Measurements from ENCODE around the gene NAA15.
A peak's percentile ranks its signal among the peaks of the same experiment; 100 is the strongest.
"Not testable (repeated sequence)": the region's sequence is repeated elsewhere in the genome, so short reads cannot be mapped to it uniquely, and the experiment has no call there.

The NAA15 gene

DNA sequence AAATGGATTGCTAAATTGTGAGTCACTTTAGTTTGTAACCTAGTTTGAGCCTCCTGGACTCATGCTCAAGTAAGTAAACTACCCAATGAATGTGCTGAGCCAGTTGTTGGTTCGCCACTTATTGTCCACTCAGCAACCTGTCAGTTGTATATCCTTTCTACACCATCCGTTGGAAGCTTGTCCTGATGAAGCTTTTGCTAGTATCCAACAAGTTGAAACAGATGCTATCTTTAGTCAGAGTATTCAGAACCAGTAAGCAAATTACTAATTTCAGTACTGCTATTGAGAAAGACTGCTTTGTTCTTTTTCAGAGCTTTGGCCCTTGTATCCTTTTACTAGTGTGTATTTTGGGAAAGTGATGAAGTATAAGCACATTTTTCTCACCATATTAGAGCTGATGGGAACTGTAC lies 4.3 kb upstream of the NAA15 start:
- no peak for DNase-seq

DNA sequence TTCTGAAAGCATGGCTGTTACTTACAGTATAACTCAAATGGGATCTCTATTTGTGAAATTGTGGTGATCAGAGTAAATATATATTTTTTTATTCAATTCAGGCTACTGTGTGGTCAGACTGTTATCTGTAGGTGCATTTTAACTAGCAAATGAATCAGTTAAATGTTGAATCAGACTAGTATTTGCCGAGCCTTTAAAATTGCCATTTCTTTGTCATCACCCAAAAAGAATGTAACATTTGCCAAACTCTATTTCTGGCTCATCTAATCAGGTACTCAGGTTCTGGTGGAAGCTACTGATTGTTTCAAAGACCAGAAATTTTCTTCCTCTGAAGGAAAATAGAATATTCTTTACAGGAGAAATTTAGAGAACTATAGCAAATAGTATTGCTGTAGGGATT lies 1.8 kb upstream of the NAA15 start:
- DNase-seq = no peak

DNA sequence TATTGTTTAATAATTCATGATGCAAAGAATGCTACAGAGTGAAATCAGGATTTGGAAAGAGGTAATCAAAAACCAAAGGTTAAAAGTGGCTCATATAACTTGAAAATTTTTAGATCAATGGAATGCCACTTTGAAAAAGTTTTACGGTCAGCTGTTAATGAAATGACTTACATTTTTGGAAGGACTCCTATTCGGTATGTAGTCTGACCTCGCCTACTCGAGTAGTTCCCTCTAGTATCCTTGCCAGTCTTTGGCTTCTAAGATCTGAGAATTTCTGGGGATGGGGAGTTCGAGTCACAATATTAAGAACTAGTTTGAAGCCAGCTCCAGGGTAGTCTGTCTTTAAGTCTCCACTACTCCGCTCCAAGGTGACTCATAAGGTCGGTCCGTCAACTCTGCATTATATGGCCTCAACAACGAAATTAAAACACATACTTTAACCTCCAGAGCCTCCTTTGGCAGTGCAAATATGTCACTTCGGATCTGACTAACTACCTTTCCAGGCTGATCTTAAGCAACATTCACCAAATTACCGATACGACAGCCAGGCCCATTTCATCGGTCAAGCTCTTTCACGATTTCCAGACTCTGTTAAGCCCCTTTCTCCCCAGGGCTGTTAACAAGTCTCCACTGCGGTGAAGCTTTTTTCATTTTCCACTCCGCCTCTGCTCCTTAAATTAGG lies 733 bp upstream of the NAA15 start:
- DNase-seq = peak; percentile 43

DNA sequence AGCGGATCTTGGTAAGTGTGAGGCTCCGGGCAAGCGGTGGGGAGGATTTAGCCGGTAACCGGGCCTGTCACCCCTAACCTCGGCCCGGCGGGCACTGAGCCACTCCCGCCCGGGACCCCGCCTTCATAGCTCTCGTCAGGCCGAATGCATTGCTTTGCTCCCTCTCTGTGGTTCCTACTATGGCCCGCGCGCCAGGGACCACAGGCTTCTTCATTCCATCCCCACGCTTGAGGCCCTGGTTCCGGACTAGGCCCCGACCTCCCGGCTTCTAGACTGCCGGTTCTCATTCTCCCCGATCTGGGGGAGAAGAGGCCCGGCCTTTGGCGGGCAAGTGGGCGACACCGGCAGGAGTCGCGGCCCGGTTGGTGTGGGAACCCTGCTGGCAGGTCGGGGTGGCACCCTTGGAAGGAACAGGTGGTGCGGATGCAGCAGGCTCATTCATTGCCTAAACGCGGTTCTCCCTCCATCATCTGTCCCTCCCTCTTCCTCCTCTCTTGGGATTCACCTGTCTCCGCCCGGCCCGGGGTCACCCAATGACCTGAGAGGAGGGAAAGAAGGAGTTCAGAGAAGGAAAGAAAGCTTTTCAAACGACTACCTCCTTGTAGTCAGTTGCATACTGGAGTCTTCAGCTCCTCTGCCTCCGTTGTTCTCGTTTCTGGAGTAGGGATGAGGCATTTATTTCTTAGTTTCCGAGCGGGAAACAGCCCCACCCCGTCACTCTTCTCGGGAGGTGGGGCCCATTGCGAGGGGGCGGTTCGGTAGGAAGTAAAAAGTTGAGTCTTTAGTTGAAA lies 711 bp downstream of the NAA15 start, which contains the start of gene NDUFC1:
NDUFC1 (minus strand) TSS at position 657 of the 791 bp plus-strand sequence. CDS start 6,679 bp downstream, outside the sequence.
- DNase-seq = peak; percentile 36

DNA sequence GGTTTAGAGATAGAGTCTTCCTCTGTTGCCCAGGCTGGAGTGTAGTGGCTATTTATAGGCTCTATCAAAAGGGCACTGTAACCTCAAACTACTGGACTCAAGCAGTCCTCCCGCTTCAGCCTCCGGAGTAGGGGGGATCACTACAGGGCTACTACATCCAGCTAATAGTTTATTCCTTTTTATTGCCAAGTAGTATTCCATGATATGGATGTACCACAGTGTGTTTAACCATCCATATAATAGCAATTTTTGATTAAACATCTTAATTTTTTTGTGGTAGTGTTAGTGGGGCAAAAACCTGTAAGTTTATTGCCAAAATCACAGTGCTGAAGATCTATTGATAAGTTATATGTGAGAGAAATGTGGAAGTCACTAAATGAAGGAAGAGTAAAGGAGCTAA lies 3.6 kb downstream of the NAA15 start:
- DNase-seq = no peak

DNA sequence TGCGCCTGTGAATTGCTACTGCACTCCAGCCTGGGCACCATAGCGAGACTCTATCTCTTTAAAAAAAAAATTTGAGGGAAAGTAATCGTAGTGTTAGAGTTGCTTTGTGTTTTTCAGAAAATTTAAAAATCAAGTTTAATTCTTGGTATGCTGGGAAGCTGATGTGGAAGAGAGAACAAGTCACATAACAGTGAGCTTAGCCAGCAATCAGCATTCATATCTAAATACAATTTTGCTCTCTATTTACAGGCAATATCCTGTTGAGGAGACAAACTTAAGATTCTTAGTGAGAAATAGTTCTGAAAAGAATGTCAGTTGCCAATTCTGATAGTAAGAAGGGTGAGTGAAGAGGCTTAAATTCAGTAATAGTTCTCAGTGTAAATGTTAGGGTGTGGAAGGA lies 10.6 kb downstream of the NAA15 start:
- no peak for DNase-seq

DNA sequence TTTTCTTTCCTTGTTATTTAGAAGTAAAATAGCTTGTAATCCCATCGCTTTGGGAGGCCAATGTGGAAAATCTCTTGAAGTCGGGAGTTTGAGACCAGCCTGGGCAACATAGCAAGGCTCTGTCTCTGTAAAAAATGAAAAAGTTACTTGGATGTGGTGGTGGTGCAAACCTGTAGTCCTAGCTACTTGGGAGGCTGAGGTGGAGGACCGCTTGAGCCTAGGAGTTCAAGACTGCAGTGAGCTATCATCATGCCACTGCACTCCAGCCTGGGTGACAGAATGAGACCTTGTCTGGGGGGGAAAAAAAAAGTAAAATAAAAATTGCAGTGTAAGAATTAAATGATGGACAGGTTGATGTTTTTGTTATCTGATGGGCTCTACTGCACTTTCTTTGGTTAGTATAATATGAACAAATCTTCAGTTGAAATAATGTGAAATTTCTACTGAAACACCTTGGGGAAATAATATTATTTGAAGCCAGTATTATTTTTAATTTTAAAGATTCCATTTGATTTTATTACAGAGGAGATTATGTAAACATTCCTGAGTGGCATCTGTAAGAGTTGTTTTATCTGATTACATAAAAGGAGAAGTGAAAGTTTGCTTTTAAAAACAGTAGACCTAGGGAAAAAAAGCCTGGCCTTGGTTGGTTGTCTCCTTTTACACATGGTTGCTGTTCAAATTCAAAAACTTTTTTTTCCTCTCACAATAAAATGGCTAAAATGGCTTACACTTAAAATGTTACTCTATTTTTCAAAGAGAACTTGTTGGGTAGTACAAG lies 11.4 kb downstream of the NAA15 start:
- no peak for DNase-seq

DNA sequence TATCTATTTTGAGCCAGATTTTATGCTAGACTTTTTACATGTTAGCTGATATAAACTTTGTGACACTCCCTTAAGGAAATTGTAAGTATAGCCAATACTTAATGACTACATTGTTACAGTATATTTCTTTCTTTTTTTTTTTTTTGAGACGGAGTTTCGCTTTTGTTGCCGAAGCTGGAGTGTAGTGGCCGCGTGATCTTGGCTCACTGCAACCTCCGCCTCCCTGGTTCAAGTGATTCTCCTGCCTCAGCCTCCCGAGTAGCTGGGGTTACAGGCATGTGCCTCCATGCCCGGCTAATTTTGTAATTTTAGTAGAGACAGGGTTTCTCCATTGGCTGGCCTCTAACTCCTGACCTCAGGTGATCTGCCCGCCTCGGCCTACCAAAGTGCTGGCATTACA lies 12.1 kb downstream of the NAA15 start:
- DNase-seq = not testable (repeated sequence)

DNA sequence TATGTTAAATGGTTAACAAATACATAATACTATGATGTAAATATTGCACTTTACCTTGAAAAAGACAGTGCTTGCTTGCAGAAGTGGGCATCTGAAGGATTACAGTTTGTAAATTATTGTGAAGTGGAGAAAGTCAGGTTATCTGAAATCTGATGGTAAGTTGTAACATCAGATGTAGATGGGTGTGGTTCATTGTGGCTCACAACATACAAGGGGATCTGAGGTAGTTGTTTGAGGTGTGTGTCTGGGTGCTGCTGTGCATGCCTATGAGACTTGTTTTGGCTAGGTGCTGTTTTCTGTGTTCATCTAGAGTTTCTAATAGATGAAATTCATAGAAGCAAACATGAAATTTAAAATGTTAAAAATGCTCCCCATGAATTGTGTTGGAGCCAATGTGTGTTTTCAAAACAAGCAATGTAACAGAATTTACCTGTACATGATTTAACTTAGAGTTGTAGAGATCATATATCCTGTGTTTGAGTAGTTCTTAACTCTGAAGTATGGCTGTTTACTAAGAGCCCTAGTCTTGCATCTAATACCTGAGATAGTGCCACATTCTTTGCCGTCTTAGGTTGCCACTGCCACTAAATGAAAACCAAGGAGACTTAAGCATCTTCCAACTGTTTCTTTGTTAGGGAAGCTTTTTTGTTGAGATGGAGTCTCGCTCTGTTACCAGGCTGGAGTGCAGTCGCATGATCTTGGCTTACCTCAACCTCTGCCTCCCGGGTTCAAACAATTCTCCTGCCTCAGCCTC lies 12.9 kb downstream of the NAA15 start:
- DNase-seq = no peak

DNA sequence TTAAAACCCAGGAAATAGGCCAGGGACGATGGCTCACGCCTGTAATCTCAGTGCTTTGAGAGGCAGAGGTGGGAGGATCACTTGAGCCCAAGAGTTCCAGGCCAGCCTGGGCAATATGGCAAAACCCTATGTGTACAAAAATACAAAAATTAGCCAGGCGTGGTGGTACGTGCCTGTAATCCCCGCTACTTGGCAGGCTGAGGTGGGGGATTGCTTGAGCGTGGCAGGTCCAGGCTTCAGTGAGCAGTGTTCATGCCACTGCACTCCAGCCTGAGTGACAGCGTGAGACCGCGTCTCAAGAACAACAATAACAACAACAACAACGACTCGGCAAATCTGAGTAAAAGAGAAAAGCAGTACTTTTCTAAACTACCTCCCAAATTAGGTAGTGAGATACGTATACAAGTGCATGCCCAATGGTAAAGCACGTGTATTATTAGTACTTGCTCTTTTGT lies 13.9 kb downstream of the NAA15 start:
- no peak for DNase-seq

DNA sequence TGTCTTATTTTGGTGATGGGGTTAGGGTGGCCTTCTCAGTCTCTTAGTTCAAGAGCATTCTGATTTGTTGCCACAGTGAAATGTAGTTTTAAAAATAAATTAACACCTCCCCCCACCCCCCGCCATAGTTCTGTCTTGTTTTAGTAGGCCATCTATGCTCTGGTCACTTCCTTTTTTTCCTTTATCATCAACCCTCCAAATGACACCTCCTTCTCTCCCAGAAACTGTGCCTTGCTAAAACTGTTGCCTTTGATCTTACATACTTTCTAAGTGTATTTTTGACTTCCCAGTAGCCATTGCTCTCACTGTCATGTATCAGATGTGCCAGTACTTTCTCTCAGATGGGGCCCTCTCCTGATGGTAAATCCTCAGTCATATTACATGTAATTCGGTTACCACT lies 15.4 kb downstream of the NAA15 start:
- no peak for DNase-seq

DNA sequence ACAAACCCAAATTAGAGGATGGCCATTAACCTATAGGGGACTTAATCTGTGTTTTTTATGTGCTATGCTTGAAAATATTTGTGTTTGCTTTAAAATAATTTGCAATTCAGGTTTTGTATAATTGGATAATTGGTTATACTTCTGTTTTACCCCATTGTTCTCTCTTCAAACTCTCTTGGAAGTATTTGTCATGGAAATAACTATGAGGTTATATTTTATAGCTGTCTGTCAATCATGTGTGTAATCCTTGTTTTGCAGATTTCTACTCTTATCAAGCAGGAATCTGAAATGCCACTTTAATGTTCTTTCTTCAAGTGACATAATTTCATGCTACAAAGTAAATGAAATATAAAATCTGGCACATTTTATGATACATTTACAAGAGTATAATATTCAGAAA lies 16.3 kb downstream of the NAA15 start:
- no peak for DNase-seq

DNA sequence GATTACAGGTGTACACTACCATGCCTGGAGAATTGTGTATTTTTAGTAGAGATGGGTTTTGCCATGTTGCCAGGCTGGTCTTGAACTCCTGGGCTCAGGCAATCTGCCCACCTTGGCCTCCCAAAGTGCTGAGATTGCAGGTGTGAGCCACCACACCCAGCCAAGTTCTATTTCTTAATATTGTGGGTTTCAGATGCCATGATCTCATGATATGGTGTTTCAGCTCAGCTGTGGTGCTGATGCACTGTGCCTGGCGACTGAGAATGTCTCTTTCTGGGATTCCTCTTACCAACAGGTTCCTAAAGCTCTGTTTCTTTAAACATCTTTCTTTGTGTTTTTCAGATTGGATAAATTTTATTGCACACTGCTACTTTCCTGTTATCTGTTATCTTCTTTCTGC lies 18.3 kb downstream of the NAA15 start:
- DNase-seq = no peak

DNA sequence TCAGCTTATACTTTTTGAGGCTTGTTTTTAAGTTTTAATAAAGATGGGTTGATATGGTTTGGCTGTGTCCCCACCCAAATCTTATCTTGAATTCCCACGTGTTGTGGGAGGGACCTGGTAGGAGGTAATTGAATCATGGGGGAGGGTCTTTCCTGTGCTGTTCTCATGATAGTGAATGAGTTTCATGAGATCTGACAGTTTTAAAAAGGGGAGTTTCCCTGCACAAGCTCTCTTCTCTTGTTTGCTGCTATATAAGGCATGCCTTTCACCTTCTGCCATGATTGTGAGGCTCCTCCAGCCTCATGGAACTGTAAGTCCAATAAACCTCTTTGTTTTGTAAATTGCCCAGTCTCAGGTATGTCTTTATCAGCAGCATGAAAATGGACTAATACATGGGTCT lies 20.8 kb downstream of the NAA15 start:
- not testable (repeated sequence) for DNase-seq

DNA sequence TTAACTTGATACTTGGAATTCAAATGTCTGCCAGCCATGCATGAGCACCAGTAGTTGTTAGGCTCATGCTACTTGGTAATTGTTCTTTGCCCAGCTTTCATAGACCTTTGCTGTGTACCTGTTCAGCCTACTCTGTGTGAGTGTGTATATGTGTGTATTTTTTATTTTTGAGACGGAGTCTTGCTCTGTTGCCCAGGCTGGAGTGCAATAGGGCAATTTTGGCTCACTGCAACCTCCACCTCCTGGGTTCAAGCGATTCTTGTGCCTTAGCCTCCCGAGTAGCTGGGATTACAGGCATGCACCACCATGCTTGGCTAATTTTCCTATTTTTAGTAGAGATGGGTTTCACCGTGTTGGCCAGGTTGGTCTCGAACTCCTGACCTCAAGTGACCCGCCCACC lies 21.2 kb downstream of the NAA15 start:
- DNase-seq = not testable (repeated sequence)

DNA sequence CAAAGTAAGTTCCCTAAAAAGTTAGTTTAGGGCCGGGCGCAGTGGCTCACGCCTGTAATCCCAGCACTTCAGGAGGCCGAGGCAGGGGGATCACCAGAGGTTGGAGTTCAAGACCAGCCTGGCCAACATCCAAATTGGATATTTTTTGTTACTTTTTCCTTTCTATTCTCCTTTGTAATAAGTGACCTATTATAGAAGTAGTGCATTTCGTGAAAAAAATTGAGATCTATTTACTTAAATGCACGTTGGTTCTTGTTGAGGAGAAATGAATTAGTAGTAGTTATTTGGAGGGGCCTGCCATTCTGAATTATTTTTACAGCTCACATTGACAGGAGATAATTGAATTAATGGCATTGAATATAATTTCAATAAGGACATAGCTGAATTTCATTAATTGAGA lies 23.3 kb downstream of the NAA15 start:
- no peak for DNase-seq

DNA sequence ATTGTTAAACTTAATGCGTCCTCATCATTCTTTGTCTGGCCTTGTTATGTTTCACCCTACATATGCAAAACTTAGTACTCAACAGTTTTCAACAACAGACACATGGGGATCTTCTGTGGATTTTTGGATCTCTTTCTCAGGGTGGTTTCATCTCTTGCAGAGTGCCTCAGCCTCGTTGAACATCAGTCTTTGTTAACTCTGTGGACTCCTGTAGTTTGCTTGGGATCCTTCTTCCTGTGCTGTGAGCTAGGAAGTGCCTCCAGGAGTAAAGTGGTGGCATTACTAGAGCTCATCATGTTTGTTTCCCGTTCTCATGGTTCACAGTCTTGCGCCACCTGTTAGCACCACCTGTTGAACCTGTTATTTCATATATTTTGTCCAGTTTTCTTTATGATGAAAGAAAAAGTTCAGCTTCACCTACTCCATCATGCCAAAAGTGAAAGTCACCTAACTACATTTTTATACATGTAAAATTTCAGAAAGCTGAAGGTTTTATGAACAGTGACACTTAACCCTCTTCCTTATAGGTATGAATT lies 28.4 kb downstream of the NAA15 start:
- DNase-seq = no peak

DNA sequence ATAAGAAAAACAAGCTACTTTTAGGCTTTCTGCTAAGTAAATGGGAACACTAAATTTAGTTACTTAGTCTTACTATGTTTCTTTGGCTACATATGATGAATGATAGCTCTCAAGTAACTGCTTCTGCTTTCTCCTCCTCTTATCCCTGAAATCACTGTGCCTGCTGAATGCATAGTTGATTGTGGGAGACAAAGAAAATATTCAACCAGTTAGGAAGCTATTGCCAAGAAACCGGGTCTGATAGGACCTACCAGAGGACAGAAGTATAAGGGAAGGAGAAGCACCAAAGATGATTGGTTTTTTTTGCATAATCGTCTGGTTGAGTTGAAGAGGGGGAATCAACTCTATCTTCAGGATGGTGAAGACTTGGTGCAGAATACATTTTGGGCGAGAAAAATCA lies 29.0 kb downstream of the NAA15 start:
- DNase-seq = no peak

DNA sequence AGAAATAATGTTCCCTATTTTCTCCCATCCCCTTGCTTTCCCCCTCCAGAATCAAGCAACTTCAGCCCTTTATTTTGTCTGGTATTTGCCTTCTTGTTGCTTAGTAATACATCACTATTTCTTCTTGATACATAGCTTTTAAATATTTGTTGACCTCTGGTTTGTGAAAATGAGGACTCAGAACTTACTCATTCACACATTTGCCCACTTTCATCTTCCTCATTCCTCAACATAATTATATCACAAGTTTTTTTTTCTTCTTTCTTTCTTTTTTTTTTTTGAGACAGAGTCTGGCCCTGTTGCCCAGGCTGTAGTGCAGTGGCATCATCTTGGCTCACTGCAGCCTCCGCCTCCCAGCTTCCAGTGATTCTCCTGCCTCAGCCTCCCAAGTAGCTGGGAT lies 29.9 kb downstream of the NAA15 start:
- DNase-seq = peak; percentile 49

DNA sequence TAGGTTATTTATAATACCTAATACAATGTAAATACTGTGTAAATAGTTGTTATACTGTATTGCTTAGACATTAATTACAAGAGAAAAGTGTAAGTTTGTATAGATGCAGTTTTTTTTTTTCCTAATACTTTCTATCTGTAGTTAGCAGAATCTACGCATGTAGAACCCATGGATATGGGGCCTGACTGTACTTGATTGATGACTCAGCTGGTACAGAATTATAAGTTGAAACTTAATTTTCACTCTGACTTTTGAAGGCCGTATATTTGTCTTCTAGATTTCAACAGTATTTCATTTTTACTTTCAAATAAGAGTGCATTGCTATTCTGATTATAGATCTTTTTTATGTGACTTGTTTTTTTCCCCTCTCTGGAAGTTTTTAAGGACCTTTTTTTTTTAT lies 31.7 kb downstream of the NAA15 start:
- no peak for DNase-seq

DNA sequence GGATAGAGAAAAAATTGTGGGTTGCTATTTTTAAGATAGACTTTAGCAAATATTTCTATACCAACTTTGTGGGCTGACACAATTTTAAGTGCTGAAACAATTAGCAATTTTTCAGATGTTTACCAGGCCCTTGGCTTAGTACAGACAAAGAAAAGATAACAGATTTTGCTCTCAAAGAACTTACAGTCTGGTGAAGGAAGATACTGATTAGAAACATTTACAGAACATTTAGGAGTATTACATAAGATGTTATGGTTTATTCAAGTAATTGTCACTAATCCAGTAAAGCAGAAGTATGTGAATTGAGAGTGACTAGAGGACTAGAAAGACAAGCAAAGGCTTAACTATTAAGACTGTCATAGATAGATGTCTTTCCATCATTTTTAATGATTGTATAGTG lies 36.3 kb downstream of the NAA15 start:
- DNase-seq = no peak

DNA sequence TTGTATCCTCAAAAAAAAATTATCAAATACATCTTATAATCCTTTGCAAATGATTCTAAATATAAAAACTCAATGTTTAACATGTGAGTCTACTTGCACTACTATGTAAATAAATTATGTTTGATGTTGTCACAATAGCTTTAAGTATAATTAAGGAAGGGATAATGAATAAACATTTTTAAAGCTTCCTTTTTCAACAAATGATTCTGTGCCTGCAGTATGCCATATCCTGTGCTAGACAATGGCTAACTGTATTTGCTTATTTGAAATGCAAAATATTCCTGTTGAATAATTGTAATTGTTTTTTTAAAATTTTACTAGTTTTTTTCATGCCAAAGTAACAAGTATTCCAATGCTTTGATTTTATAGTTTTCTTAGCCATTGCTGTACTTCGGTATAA lies 60.0 kb downstream of the NAA15 start:
- no peak for DNase-seq
